K562 (cell line): ENCODE results near the gene QRICH1. TPM values are rescaled to one million over a fixed set of nuclear protein-coding genes. Genes with fewer than 3 reads are reported as not detected.

Source experiments
- CBFA2T2 ChIP-seq: fragments of 450-650 bp; conservative IDR thresholded peaks from 2 replicates; pipeline ENCODE4 v1.6.1; 2017; ENCODE audit warnings: mild to moderate bottlenecking
- CEBPG ChIP-seq, 3 experiments: fragments of 200-800 bp in 1 of 3; sonication (Bioruptor generic) in 1 of 3; sonication (generic) in 1 of 3; formaldehyde crosslinking in 1 of 3; IDR thresholded peaks in 2 of 3; conservative IDR thresholded peaks in 1 of 3; 2 replicates each; pipeline versions ENCODE4 v1.6.1 to v1.8.0; 2016 to 2022; ENCODE audit warnings: missing compliant biosample characterization in 2 of 3, missing genetic modification characterization in 2 of 3, mild to moderate bottlenecking in 1 of 3, missing genetic modification reagents in 1 of 3
- CREB1 ChIP-seq, 2 experiments: sonication (generic) in 1 of 2; formaldehyde crosslinking in 1 of 2; IDR thresholded peaks; 2 replicates each; pipeline versions ENCODE4 v1.6.1 to v1.8.0; 2012 to 2022; ENCODE audit warnings: inconsistent platforms in 1 of 2, mild to moderate bottlenecking in 1 of 2, missing genetic modification reagents in 1 of 2, moderate library complexity in 1 of 2
- ELF1 ChIP-seq: fragments of 200-800 bp; sonication (Bioruptor generic); IDR thresholded peaks from 2 replicates; pipeline ENCODE4 v1.6.1; 2016; ENCODE audit warnings: missing genetic modification characterization, missing compliant biosample characterization
- FOXK2 ChIP-seq, 2 experiments: fragments of 450-650 bp; IDR thresholded peaks in 1 of 2; conservative IDR thresholded peaks in 1 of 2; 2 replicates each; pipeline ENCODE4 v1.6.1; 2016; ENCODE audit warnings: low read depth in 2 of 2, mild to moderate bottlenecking in 1 of 2
- GABPA ChIP-seq: fragments of 200-800 bp; sonication (Bioruptor generic); conservative IDR thresholded peaks from 2 replicates; pipeline ENCODE4 v1.6.1; 2016; ENCODE audit warnings: low read depth, missing genetic modification characterization, missing compliant biosample characterization
- GABPB1 ChIP-seq: sonication (generic); formaldehyde crosslinking; IDR thresholded peaks from 2 replicates; pipeline ENCODE4 v1.8.0; 2022; ENCODE audit warnings: mild to moderate bottlenecking, missing genetic modification reagents
- KDM2B ChIP-seq: fragments of 250-450 bp; sonication (Bioruptor Pico); IDR thresholded peaks from 2 replicates; pipeline ENCODE4 v1.8.0; 2021; ENCODE audit warnings: mild to moderate bottlenecking, moderate library complexity
- MAFF ChIP-seq: IDR thresholded peaks from 2 replicates; pipeline ENCODE4 v1.6.1; 2012; ENCODE audit warnings: low read length, improper control_type of control experiment
- NFRKB ChIP-seq: fragments of 450-650 bp; IDR thresholded peaks from 2 replicates; pipeline ENCODE4 v1.6.1; 2016; ENCODE audit warnings: low read depth
- SPI1 ChIP-seq: IDR thresholded peaks from 2 replicates; pipeline ENCODE4 v1.6.1; 2011; ENCODE audit warnings: low read depth, low read length, control low read depth, borderline replicate concordance
- XRCC4 ChIP-seq: IDR thresholded peaks from one replicate; pipeline ENCODE4 v1.6.1; 2011; ENCODE audit not compliant: insufficient read depth, insufficient read length; ENCODE audit errors: extremely low read depth
- ZFPM2 ChIP-seq: fragments of 250-450 bp; sonication (Bioruptor Pico); IDR thresholded peaks from 2 replicates; pipeline ENCODE4 v1.5.1; 2022; ENCODE audit warnings: mild to moderate bottlenecking
- polyA plus RNA-seq, 8 experiments: library from polyadenylated mRNA; depleted of rRNA in 4 of 8; stranded (reverse) in 5 of 8; unstranded in 3 of 8; fragments of >200 nt; fragmentation: Nextera tagmentation in 2 of 8; fragmentation: Illumina TruSeq in 1 of 8; extraction: Ambion mirVana in 2 of 8; extraction: Trizol in 1 of 8; gene quantifications; 2 replicates each; pipeline versions ENCODE4 v1.2.1 to v1.2.3, GENCODE V29; 2011 to 2014; ENCODE audit warnings: inconsistent platforms in 1 of 8, missing spikeins in 1 of 8
- total RNA-seq, 7 experiments: library from RNA; depleted of rRNA in 6 of 7; stranded (reverse); fragments of >200 nt in 6 of 7; fragmentation: Illumina TruSeq in 2 of 7; extraction: Trizol in 2 of 7; gene quantifications; 2 replicates each; pipeline versions ENCODE4 v1.2.1 to v1.2.3, GENCODE V29; 2011 to 2021; ENCODE audit warnings: low replicate concordance in 1 of 7
- TF ChIP-seq, protein P1 (sequence below): fragments of 200-800 bp; sonication (Bioruptor generic); IDR thresholded peaks from 2 replicates; pipeline ENCODE4 v1.6.1; 2017; ENCODE audit warnings: missing genetic modification characterization, missing compliant biosample characterization
- TF ChIP-seq, protein P2 (sequence below): sonication (generic); formaldehyde crosslinking; IDR thresholded peaks from 2 replicates; pipeline ENCODE4 v1.8.0; 2022; ENCODE audit warnings: missing genetic modification reagents, mild to moderate bottlenecking, borderline replicate concordance
- TF ChIP-seq, protein P3 (sequence below): fragments of 250-450 bp; sonication (Bioruptor Pico); IDR thresholded peaks from 2 replicates; pipeline ENCODE4 v1.4.0; 2020; ENCODE audit warnings: borderline replicate concordance
- TF ChIP-seq, protein P4 (sequence below), 2 experiments: IDR thresholded peaks; 2 replicates each; pipeline ENCODE4 v1.6.1; 2011; ENCODE audit warnings: borderline replicate concordance in 1 of 2, control low read depth in 1 of 2, low read depth in 1 of 2, low read length in 1 of 2, mild to moderate bottlenecking in 1 of 2, mixed read lengths in 1 of 2, moderate library complexity in 1 of 2; ENCODE audit not compliant: insufficient read depth in 1 of 2, insufficient read length in 1 of 2, poor library complexity in 1 of 2, severe bottlenecking in 1 of 2; ENCODE audit errors: extremely low read depth in 1 of 2

QRICH1 gene
- total and polyA plus RNA-seq, 9 of the 15 experiments (the other 6 are each of a cell fraction or from before 2014, with no cell fraction given), result 20.1 to 99.2 (median 56.7) TPM

DNA sequence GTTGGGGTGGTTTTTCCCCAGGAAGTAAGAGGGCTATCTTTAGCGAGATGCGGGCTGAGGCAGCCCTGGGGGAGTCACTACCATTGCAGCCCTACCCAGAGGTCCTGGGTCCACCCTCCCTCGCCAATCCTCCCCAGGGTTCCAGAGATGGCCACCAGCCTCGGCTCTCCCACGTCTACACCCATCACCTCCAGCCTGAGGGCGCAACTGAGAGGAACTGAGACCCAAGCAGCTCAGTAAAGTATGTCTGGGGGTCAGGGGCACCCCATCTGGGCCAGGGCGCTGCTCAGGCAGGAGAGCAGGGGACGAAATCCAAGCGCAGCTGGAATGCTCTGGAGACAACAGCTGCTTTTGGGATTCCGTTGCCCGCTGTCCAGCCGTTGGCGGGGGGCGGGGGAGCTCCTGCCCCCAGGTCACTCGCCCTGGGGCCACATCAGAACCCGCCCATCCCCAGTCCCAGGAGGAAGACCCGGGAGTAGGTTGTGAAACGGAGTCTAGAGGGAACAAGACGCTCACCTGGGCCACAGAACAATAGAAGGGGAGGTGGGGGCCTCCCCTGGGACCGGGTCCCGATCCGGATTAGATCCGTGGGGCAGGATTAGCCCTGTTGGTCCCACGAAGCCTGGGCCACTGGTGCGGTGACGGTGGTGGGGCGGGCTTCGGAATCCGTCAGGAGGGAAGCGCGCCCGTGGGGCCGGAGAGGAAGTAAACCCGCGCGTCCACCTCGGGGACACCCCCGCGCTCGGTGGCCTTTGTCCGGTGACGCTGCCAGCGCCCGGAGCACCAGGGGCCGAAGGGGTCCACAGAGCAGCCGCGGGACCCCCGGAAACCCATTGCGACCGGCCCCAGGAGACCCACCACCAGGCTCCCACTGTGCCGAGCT lies 73.3 kb downstream of the QRICH1 start (continued):
- TF ChIP-seq, protein P1, sequence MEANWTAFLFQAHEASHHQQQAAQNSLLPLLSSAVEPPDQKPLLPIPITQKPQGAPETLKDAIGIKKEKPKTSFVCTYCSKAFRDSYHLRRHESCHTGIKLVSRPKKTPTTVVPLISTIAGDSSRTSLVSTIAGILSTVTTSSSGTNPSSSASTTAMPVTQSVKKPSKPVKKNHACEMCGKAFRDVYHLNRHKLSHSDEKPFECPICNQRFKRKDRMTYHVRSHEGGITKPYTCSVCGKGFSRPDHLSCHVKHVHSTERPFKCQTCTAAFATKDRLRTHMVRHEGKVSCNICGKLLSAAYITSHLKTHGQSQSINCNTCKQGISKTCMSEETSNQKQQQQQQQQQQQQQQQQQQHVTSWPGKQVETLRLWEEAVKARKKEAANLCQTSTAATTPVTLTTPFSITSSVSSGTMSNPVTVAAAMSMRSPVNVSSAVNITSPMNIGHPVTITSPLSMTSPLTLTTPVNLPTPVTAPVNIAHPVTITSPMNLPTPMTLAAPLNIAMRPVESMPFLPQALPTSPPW, result peak; percentile 22; the same call in 1 of the 2 replicates
- TF ChIP-seq GABPA (tag), result peak; percentile 16
- TF ChIP-seq CEBPG (CRISPR knock-in tag; IDR thresholded peaks at IDR 0.05), result no peak
- no peak for TF ChIP-seq CEBPG (tag; conservative IDR thresholded peaks at IDR 0.05 in 1 of 2, IDR thresholded peaks at IDR 0.05 in 1 of 2)
- no peak for TF ChIP-seq ELF1
- TF ChIP-seq ZFPM2 (CRISPR knock-in tag), result no peak
- no peak for TF ChIP-seq MAFF
- TF ChIP-seq, protein P2, sequence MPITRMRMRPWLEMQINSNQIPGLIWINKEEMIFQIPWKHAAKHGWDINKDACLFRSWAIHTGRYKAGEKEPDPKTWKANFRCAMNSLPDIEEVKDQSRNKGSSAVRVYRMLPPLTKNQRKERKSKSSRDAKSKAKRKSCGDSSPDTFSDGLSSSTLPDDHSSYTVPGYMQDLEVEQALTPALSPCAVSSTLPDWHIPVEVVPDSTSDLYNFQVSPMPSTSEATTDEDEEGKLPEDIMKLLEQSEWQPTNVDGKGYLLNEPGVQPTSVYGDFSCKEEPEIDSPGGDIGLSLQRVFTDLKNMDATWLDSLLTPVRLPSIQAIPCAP (CRISPR knock-in tag), result 0 out of 2 replicates have a peak, but pooled peaks have one; percentile 39
- no peak for TF ChIP-seq KDM2B (CRISPR knock-in tag)
- TF ChIP-seq FOXK2 (conservative IDR thresholded peaks at IDR 0.05 in 1 of 2, IDR thresholded peaks at IDR 0.05 in 1 of 2; ENCODE audit: low read depth in 2 of 2), result 0 out of 4 replicates have a peak, but pooled peaks of 1 of the 2 experiments have one; percentile 20
- TF ChIP-seq, protein P3, sequence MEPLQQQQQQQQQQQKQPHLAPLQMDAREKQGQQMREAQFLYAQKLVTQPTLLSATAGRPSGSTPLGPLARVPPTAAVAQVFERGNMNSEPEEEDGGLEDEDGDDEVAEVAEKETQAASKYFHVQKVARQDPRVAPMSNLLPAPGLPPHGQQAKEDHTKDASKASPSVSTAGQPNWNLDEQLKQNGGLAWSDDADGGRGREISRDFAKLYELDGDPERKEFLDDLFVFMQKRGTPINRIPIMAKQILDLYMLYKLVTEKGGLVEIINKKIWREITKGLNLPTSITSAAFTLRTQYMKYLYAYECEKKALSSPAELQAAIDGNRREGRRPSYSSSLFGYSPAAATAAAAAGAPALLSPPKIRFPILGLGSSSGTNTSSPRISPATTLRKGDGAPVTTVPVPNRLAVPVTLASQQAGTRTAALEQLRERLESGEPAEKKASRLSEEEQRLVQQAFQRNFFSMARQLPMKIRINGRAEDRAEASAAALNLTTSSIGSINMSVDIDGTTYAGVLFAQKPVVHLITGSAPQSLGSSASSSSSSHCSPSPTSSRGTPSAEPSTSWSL (CRISPR knock-in tag), result no peak
- TF ChIP-seq SPI1, result 0 out of 2 replicates have a peak, but pooled peaks have one; percentile 21
- no peak for TF ChIP-seq XRCC4
- TF ChIP-seq, protein P4, sequence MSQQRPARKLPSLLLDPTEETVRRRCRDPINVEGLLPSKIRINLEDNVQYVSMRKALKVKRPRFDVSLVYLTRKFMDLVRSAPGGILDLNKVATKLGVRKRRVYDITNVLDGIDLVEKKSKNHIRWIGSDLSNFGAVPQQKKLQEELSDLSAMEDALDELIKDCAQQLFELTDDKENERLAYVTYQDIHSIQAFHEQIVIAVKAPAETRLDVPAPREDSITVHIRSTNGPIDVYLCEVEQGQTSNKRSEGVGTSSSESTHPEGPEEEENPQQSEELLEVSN (IDR thresholded peaks at IDR 0.05; ENCODE audit: borderline replicate concordance in 1 of 2, extremely low read depth in 1 of 2, insufficient read depth in 1 of 2, insufficient read length in 1 of 2, low read depth in 1 of 2, low read length in 1 of 2, poor library complexity in 1 of 2, severe bottlenecking in 1 of 2), result no peak
- TF ChIP-seq NFRKB, result no peak
- no peak for TF ChIP-seq CREB1 (IDR thresholded peaks at IDR 0.05)
- TF ChIP-seq CREB1 (CRISPR knock-in tag; IDR thresholded peaks at IDR 0.05), result no peak; the same call in 1 of the 2 replicates
- TF ChIP-seq GABPB1, result no peak
- TF ChIP-seq CBFA2T2, result no peak
